Measurements from ENCODE around the gene ZNRF1. TPM values are rescaled to one million over a fixed set of nuclear protein-coding genes. Genes with fewer than 3 reads are reported as not detected.

Gene ZNRF1
- total RNA-seq, 4 donors from 2014 or later: 28.5 to 58.4 (median 40.4) TPM

- no peaks in the 10 kb centered on the region for H3K27me3 ChIP-seq
- H3K4me1 ChIP-seq: peaks cover 17 to 68% (median 41%) of the 10 kb centered on the region in 4 donors
- in situ Hi-C loops (cut with MboI; ENCODE audit: low pct_ligation_motif_present in 1 of 4, low pct_unique_long_range_greater_than_20kb in 1 of 4, low sequenced_read_pairs in 3 of 4): no loop called here
- H3K9me3 ChIP-seq: no peaks in the 10 kb centered on the region
- H3K36me3 ChIP-seq: no peaks in the 10 kb centered on the region
- no peak overlapping the region for H3K4me3 ChIP-seq
- no peak for DNase-seq
- 67 to 70% methylated on average over 2 to 3 of the region's 3 CpGs for WGBS, 2 donors (ENCODE audit: low coverage in 1 of 2)
- TF ChIP-seq CTCF (IDR thresholded peaks at IDR 0.05) (no peak), POLR2AphosphoS5 (IDR thresholded peaks at IDR 0.05) (no peak), EP300 (IDR thresholded peaks at IDR 0.05; ENCODE audit: low read depth) (no peak), POLR2A (IDR thresholded peaks at IDR 0.05) (no peak)
- intact Hi-C loops (cut with DNase I; ENCODE audit: low total_unique reads): no loop called here
- peak overlapping the region; percentile 68 to 95 (median 90) for H3K27ac ChIP-seq
Observed at GRCh38 chr16:75061669-75062068, 62.8 kb downstream of the ZNRF1 start.

GRCh38 chr16:75062135-75062975 lies 63.5 kb downstream of the ZNRF1 start:
- Histone ChIP-seq H3K9me3 (no peaks in the 10 kb centered on the region), H3K27ac (peak overlapping the region; percentile 68 to 95 (median 90)), H3K4me3 (no peak overlapping the region), H3K27me3 (no peaks in the 10 kb centered on the region), H3K4me1 (peaks cover 17 to 72% (median 41%) of the 10 kb centered on the region in 4 donors), H3K36me3 (no peaks in the 10 kb centered on the region)
- no peak for DNase-seq
- 62 to 81% methylated on average over 5 to 22 of the region's 22 CpGs for WGBS, 2 donors (ENCODE audit: low coverage in 1 of 2)
- no peak for TF ChIP-seq EP300 (IDR thresholded peaks at IDR 0.05; ENCODE audit: low read depth)
- TF ChIP-seq POLR2AphosphoS5 (IDR thresholded peaks at IDR 0.05): peak; percentile 25 to 43 (median 41)
- no peak for TF ChIP-seq CTCF (IDR thresholded peaks at IDR 0.05)
- no peak for TF ChIP-seq POLR2A (IDR thresholded peaks at IDR 0.05)
- in situ Hi-C loops (cut with MboI; ENCODE audit: low pct_ligation_motif_present in 1 of 4, low pct_unique_long_range_greater_than_20kb in 1 of 4, low sequenced_read_pairs in 3 of 4): no loop called here
- intact Hi-C loops (cut with DNase I; ENCODE audit: low total_unique reads): no loop called here

GRCh38 chr16:75062976-75063346 lies 64.1 kb downstream of the ZNRF1 start:
- in situ Hi-C loops (cut with MboI; ENCODE audit: low pct_ligation_motif_present in 1 of 4, low pct_unique_long_range_greater_than_20kb in 1 of 4, low sequenced_read_pairs in 3 of 4): no loop called here

More at GRCh38 chr16:75062976-75063346, 64.1 kb downstream of the ZNRF1 start:
- Histone ChIP-seq H3K36me3 (no peaks in the 10 kb centered on the region), H3K27ac (peak overlapping the region; percentile 68 to 95 (median 90)), H3K4me3 (no peak overlapping the region), H3K9me3 (no peaks in the 10 kb centered on the region), H3K27me3 (no peaks in the 10 kb centered on the region), H3K4me1 (peaks cover 17 to 72% (median 41%) of the 10 kb centered on the region in 4 donors)
- no peak for DNase-seq
- 76 to 93% methylated on average over 8 to 9 of the region's 9 CpGs for WGBS, 2 donors (ENCODE audit: low coverage in 1 of 2)
- no peak for TF ChIP-seq EP300 (IDR thresholded peaks at IDR 0.05; ENCODE audit: low read depth)
- TF ChIP-seq POLR2AphosphoS5 (IDR thresholded peaks at IDR 0.05): no peak
- no peak for TF ChIP-seq CTCF (IDR thresholded peaks at IDR 0.05)
- no peak for TF ChIP-seq POLR2A (IDR thresholded peaks at IDR 0.05)
- intact Hi-C loops (cut with DNase I; ENCODE audit: low total_unique reads): no loop called here
